Esophagus (tissue), 2 donors: Measurements from ENCODE around the gene C1orf167. TPM values are rescaled to one million over a fixed set of nuclear protein-coding genes. Genes with fewer than 3 reads are reported as not detected.

Experiments used
- H3K27ac ChIP-seq, 2 donors: one replicate each; pipeline ENCODE4 v1.5.1; 2013; ENCODE audit warnings: low read depth in 2 of 2, mild to moderate bottlenecking in 2 of 2, inconsistent platforms in 1 of 2, low read length in 1 of 2, moderate library complexity in 1 of 2
- H3K27me3 ChIP-seq, 2 donors: one replicate each; pipeline ENCODE4 v1.6.1; 2013; ENCODE audit warnings: low read length in 2 of 2, control low read depth in 1 of 2, mild to moderate bottlenecking in 1 of 2; ENCODE audit not compliant: insufficient read depth in 2 of 2, control insufficient read depth in 1 of 2
- H3K36me3 ChIP-seq, 2 donors: one replicate each; pipeline ENCODE4 v1.6.1; 2013; ENCODE audit warnings: low read length in 1 of 2; ENCODE audit not compliant: control insufficient read depth in 2 of 2, insufficient read depth in 2 of 2
- H3K4me1 ChIP-seq, 2 donors: one replicate each; pipeline ENCODE4 v1.6.1; 2013; ENCODE audit warnings: low read length in 1 of 2; ENCODE audit not compliant: control insufficient read depth in 2 of 2, insufficient read depth in 2 of 2
- H3K4me3 ChIP-seq, 2 donors: one replicate each; pipeline ENCODE4 v1.5.1; 2013; ENCODE audit warnings: low read length in 2 of 2, mild to moderate bottlenecking in 2 of 2, low read depth in 1 of 2, moderate library complexity in 1 of 2
- H3K9me3 ChIP-seq, 2 donors: one replicate each; pipeline ENCODE4 v1.6.1; 2013; ENCODE audit warnings: mild to moderate bottlenecking in 2 of 2, low read depth in 1 of 2, low read length in 1 of 2, moderate library complexity in 1 of 2; ENCODE audit not compliant: control insufficient read depth in 2 of 2, insufficient read depth in 1 of 2
- WGBS, 2 donors: extraction: QIAGEN DNeasy Blood & Tissue Kit; methylation state at CpG; one replicate each; pipeline ENCODE4 v1.1.7; 2013; 5-methylcytosine and 5-hydroxymethylcytosine counted together
- polyA plus RNA-seq, 2 donors: library from polyadenylated mRNA; stranded (reverse); fragments of 200-250 nt; gene quantifications; one replicate each; pipeline ENCODE4 v1.2.3, GENCODE V29; 2013
- donor health status: healthy with polysubstance abuse.
- donor health status: Bipolar disorder and iron deficiency.

C1orf167 gene
- polyA plus RNA-seq, 2 donors, result 0.98 to 1.3 TPM

DNA sequence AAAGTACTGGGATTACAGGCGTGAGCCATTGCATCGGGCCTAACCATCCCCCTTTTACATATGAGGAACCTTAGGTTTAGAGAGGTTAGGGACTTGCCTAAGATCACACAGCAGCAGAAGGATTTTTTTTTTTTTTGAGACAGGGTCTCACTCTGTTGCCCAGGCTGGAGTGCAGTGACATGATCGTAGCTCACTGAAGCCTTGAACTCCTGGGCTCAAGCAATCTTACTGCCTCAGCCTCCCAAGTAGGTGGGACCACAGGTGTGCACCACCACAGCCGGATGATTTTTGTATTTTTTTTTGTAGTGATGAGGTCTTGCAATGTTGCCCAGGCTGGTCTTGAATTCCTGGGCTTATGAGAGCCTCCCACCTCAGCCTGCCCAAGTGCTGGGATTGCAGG, 2.2 kb upstream of the C1orf167 start:
- WGBS, 2 donors, result 88 to 91% methylated on average over 4 of the region's 4 CpGs
- H3K36me3 ChIP-seq, result no peaks in the 10 kb centered on the region
- H3K27me3 ChIP-seq, result no peaks in the 10 kb centered on the region
- H3K9me3 ChIP-seq, result peaks cover 0 to 4% of the 10 kb centered on the region in 2 donors
- H3K4me3 ChIP-seq, result no peak overlapping the region
- H3K27ac ChIP-seq, result no peak overlapping the region
- peaks cover 0 to 4% of the 10 kb centered on the region in 2 donors for H3K4me1 ChIP-seq

DNA sequence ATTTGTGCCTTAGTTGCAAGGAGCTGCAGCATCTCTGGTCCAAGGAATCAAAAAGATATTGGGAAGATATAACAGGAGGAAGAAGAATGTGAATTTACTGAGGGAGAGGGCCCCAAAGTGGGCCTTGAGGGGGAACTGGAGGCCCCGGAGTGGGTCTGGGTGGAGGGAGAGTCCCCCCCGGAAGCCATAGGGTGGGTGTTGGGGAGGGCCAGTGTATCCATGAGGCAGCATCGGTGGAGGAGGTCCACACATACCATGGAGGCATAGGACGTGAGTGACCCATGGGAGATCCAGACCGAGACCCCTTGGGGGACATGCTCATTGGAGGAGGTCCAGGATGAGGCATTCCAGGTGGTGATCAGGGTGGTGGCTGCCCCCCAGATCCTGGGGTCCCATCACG, 708 bp upstream of the C1orf167 start:
- Histone ChIP-seq H3K9me3 (peaks cover 0 to 4% of the 10 kb centered on the region in 2 donors), H3K27ac (no peak overlapping the region), H3K36me3 (no peaks in the 10 kb centered on the region), H3K27me3 (no peaks in the 10 kb centered on the region), H3K4me3 (no peak overlapping the region), H3K4me1 (peaks cover 0 to 4% of the 10 kb centered on the region in 2 donors)
- 83 to 91% methylated on average over 6 of the region's 6 CpGs for WGBS, 2 donors

DNA sequence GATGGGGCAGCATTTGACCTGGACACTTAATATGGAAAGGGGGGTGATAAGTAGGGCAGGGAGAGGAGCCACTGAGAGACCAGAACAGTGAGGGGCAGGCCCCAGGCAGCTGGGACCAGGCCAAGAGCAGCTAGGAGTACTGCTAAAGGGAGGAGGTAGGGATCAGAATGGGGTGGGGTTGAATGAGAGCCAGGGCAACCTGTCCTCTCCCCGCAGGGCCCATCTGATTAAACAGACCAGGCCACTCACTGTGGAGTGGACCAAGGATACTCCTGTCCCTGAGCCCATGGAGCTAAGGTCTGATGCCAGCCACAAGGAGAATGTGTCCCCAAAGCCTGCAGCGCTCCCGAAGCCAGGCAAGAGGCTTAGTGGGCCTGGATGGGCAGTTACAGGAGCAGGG, 2.1 kb downstream of the C1orf167 start:
- Histone ChIP-seq H3K4me1 (peaks cover 0 to 4% of the 10 kb centered on the region in 2 donors), H3K4me3 (no peak overlapping the region), H3K27me3 (no peaks in the 10 kb centered on the region), H3K27ac (no peak overlapping the region), H3K36me3 (no peaks in the 10 kb centered on the region), H3K9me3 (peaks cover 0 to 4% of the 10 kb centered on the region in 2 donors)
- WGBS, 2 donors, result 81% methylated on average over 3 of the region's 3 CpGs

- Histone ChIP-seq H3K27ac (no peak overlapping the region), H3K9me3 (peaks cover 0 to 4% of the 10 kb centered on the region in 2 donors), H3K27me3 (no peaks in the 10 kb centered on the region), H3K36me3 (no peaks in the 10 kb centered on the region), H3K4me1 (peaks cover 0 to 4% of the 10 kb centered on the region in 2 donors), H3K4me3 (no peak overlapping the region)
- WGBS, 2 donors, result 74 to 83% methylated on average over 7 of the region's 7 CpGs
Measured at GRCh38 chr1:11764519-11764918, 2.5 kb downstream of the C1orf167 start.

DNA sequence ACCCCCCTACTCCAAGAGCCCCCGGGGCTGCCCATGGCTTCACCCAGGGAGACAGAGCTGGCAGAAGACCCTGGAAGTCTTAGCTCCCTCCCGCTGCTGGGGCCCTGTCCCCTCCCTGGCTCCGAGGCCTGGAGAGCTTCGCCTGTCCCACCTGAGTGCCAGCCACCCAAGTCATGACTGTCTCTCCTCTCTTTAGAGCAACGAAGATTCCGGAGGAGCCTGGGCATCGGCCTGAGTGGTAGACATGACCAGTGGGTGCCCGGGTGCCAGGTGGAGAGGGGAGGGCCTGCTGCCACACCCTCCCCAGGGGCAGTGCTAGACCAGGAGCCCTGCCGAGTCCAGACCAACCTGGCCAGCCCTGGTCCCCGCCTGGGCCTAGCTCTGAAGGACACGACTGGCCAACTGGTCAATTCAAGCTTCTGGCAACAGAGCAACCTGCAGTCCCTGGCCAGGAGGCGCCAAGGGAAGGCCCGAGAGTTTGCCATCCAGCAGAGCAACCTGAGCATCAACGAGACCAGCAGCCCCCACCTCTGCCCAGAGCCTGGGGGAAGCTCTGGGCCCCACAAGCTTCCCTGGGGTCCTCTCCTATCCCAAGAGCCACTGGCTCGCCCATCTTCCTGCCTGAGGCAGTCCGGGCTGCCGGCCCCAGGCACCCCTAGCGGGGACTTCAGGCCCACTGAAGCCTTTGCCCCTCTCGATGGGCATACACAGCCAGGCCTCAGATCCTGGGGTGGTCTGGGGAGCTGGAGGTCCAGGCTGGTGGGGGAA, 3.9 kb downstream of the C1orf167 start:
- H3K27ac ChIP-seq, result no peak overlapping the region
- peaks cover 0 to 4% of the 10 kb centered on the region in 2 donors for H3K9me3 ChIP-seq
- no peak overlapping the region for H3K4me3 ChIP-seq
- no peaks in the 10 kb centered on the region for H3K36me3 ChIP-seq
- H3K27me3 ChIP-seq, result no peaks in the 10 kb centered on the region
- H3K4me1 ChIP-seq, result peaks cover 0 to 4% of the 10 kb centered on the region in 2 donors
- WGBS, 2 donors, result 78 to 88% methylated on average over 17 to 19 of the region's 19 CpGs

- peaks cover 0 to 4% of the 10 kb centered on the region in 2 donors for H3K9me3 ChIP-seq
- H3K36me3 ChIP-seq, result no peaks in the 10 kb centered on the region
- WGBS, 2 donors, result 76 to 81% methylated on average over 14 of the region's 14 CpGs
- H3K4me3 ChIP-seq, result no peak overlapping the region
- no peak overlapping the region for H3K27ac ChIP-seq
- H3K4me1 ChIP-seq, result peaks cover 0 to 4% of the 10 kb centered on the region in 2 donors
- no peaks in the 10 kb centered on the region for H3K27me3 ChIP-seq
Measured at GRCh38 chr1:11766429-11766776, 4.4 kb downstream of the C1orf167 start.

DNA sequence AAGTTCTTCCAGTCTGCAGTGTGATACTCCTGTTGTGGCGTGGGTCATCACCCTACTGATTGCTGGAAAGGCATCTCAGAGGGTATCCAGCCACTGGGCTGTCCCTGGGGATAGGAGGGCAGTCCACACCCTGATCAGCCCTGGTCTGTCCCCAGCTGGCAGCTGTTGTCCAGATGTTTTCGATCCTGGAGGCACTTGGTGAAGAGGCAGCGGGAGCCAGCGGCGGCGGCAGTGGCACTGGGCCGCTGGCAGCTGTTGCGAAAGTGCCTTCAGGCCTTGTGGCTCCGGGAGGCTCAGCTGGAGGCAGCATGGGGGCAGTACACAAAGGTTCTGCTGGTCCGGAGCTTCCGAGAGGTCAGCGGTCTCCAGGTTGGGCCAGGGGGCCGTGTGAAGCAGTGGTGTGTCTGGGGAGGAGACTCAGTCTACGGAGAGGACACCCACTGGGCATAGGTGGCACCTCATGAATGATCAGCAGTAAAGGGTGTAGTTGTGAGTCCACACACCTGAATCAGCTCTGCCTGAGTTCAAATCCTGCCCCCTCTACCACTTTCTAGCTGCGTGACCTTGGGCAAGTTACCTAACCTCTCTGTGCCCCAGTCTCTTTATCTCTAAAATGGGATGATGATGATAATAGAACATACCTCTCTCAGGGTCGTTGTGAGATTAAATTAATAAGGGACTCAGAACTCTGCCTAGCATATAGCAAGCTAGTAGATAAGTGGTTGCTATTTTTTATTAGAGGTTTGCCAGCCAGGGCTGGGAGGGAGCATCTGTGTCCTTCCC, 6.1 kb downstream of the C1orf167 start:
- no peaks in the 10 kb centered on the region for H3K27me3 ChIP-seq
- H3K9me3 ChIP-seq, result no peaks in the 10 kb centered on the region
- H3K4me1 ChIP-seq, result no peaks in the 10 kb centered on the region
- WGBS, 2 donors, result 68% methylated on average over 16 of the region's 16 CpGs
- H3K4me3 ChIP-seq, result no peak overlapping the region
- H3K36me3 ChIP-seq, result no peaks in the 10 kb centered on the region
- no peak overlapping the region for H3K27ac ChIP-seq

DNA sequence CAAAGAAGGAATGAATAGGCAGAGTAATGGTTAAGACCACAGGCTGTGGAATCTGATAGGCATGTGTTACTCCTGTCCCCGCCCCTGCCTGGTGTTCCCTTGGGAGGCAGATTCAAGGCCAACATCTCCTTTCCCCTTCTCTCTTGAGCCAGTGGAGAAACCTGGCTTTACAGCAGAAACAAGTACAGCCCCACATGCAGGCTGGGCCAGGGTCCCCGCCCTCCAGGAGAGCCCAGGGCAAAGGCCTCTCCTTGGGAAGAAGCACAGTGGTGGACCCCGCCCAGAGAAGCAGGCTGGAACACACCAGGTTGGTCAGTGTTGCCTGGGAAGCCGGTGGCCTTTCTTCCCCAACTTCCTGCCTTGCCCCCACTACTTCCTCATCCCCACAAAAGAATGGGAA, 6.8 kb downstream of the C1orf167 start:
- Histone ChIP-seq H3K9me3 (no peaks in the 10 kb centered on the region), H3K27ac (no peak overlapping the region), H3K27me3 (no peaks in the 10 kb centered on the region), H3K36me3 (no peaks in the 10 kb centered on the region), H3K4me3 (no peak overlapping the region), H3K4me1 (no peaks in the 10 kb centered on the region)
- WGBS, 2 donors, result 50 to 54% methylated on average over 4 of the region's 4 CpGs

- Histone ChIP-seq H3K27me3 (no peaks in the 10 kb centered on the region), H3K4me3 (no peak overlapping the region), H3K9me3 (no peaks in the 10 kb centered on the region), H3K27ac (no peak overlapping the region), H3K4me1 (no peaks in the 10 kb centered on the region), H3K36me3 (no peaks in the 10 kb centered on the region)
- WGBS, 2 donors, result 76 to 80% methylated on average over 4 of the region's 4 CpGs
Measured at GRCh38 chr1:11769274-11769673, 7.3 kb downstream of the C1orf167 start.
